Stimulated activated CD8-positive, alpha-beta memory T cell treated with anti-CD3 and anti-CD28 coated beads, Interleukin-15, amount 100 ng/mL, for 4 hours (primary cell): Measurements from ENCODE around the gene AGBL2.
"Not testable (repeated sequence)": the region's sequence is repeated elsewhere in the genome, so short reads cannot be mapped to it uniquely, and the experiment has no call there.

ENCODE experiments used
- DNase-seq, 2 donors: peaks; one replicate each; pipeline ENCODE4 v3.0.0-alpha.2; 2020; ENCODE audit warnings: low read depth in 2 of 2

Gene AGBL2

DNA sequence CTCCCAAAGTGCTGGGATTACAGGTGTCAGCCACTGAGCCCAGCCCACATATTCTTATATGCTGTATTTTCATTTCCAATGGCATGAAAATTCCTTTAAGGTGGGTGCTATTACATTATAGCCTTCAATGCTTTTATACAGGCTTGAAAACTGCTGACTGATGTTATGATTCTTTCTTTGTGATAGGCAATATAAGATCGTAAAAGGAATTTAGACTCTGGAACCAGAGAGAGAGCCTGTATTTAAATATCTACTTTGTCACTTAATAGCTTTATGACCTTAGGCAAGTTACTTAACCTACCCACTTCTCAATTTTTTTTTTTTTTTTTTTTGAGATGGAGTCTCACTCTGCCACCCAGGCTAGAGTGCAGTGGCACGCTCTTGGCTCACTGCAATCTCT is 26.2 kb downstream of the AGBL2 start:
- DNase-seq = no peak

DNA sequence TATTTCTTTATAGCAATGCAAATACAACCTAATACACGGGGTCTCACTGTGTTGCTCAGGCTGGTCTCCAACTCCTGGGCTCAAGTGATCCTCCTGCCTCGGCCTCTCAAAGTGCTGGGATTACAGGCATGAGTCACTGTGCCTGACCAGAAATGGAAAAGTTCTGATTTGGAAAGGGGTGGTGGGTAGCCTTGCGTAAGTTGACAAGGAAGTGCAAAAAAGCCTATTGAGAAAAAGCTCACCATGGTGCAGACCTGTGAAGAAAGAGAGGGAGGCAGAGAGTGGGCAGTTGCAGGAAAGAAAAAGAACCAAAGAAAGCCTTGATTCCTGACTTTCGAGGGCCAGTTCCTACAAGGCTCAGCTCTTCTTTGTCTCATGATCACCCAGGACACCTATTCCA is 27.1 kb downstream of the AGBL2 start:
- DNase-seq = no peak

DNA sequence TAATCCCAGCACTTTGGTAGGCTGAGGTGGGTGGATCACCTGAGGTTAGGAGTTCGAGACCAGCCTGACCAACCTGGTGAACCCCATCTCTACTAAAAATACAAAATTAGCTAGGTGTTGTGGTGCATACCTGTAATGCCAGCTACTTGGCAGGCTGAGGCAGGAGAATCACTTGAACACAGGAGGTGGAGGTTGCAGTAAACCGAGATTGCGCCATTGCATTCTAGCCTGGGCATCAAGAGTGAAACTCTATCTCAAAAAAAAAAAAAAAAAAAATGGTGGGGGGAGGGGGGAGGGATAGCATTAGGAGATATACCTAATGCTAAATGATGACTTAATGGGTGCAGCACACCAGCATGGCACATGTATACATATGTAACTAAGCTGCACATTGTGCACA is 28.5 kb downstream of the AGBL2 start:
- DNase-seq = not testable (repeated sequence)

DNA sequence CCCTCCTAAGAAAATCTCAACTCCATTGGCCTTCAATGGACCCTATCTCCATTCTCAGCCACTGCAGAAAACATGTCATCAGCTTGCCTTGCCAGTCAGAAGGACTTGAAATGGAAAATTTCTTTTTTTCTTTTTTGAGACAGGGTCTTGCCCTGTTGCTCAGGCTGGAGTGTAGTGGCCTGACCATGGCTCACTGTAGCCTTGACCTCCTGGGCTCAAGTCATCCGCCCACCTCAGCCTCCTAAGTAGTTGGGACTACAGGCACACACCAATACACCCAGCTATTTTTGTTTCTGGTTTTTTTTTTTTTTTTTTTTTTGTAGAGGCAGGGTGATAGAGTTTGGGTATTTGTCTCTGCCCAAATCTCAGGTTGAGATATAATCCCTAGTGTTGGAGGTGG is 29.0 kb downstream of the AGBL2 start:
- no peak for DNase-seq

DNA sequence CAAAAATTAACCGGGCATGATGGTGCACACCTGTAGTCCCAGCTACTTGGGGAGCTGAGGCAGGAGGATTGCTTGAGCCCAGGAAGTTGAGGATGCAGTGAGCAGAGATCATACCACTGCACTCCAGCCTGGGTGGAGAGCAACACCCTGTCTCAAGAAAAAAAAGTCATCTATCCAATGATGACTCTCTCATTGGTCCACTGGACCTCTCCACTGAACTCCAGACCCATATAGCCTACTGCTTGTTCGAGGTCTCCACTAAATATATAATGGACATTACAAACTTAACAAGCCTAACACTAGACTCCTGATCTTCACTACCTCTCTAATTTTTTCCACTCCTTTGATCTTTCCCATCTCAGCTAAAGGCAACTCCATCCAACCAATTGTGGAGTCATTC is 39.3 kb downstream of the AGBL2 start:
- no peak for DNase-seq

DNA sequence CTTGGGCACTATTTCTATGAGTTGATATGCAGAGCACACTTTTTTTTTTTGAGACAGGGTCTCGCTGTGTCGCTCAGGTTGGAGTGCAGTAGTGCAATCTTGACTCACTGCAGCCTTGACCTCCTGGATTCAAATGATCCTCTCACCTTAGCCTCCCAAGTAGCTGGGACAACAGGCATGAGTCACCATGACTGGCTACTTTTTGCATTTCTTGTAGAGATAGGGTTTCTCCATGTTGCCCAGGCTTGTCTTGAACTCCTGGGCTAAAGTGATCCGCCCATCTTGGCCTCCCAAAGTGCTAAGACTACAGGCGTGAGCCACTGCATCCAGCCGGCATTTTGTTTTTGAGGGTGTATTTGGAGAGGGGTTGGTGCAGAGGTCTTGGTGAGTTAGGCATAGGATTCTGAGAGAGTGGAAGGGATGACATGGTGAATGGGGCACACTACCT is 42.9 kb downstream of the AGBL2 start:
- no peak for DNase-seq

DNA sequence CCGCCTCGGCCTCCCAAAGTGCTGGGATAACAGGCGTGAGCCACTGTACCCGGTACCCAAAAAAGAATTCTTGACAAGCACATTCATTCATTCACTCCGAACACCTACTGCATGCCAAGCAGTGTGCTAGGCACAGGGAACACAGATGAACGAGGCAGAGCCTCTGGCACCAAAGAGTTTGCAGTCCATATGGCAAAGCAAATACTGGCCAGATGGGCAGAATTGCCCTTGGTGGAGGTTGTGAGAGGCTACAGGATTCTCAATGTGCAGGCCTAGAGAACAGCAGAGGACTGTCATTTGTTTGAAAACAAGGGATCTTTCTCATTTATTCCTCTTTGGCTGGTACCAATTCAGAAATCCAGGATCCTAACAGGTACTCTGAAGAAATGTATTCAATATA is 45.3 kb downstream of the AGBL2 start:
- DNase-seq = no peak

DNA sequence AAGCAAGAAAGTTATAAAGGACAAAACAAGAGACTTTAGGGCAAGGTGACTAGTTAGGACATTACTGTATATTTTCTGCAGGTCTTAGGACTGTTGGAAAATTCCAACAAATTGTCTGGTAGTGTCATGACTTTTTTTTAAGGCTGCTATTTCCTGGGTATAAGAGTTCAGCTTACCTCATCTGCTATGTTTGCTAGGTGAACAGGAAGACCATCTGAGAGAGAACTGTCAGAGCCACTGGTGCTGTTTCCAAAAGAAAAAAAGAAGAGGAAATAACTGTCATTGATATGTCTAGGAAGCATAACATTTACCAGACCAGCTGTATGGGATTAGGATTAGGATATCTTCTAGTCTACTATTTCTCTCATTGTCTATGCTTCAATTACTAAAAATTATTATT is 46.5 kb downstream of the AGBL2 start:
- DNase-seq = no peak

DNA sequence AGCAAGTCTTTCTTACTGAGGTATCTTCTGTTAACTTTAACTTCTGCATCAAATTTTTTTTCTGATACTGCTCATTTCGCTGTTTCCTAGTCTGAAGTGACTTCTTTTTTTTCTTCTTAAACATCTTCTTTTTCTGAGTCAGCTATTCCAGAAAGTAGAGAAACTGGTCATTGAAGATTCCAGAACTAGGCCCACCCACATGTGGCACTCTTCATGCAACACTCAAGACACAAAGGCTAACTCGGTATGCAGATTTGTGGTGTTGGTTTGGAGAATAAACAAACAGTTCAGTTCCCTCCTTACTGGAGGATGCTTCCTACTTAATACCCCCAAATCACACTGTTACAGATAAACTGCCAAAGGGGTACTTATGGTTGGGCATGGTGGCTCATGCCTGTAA is 47.6 kb downstream of the AGBL2 start:
- DNase-seq = no peak

DNA sequence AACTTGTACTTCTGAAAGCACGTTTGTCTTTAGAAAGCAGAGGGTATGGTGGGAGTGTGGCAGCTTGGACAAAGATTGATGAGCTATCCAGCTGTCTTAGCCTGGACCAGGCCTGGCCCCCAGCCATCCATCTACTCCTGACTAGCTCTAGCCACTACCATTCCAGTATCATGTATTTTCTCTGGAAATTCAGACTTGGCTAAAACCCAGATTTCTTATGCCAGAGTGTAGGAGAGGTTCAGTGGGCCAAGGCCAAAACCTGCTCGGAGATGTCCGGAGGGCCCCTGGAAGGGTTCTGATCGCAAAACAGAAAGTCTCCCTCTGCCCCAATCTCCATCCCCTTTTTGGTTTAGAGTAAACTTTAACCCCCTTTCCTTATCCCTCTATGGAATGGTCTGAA is 48.0 kb downstream of the AGBL2 start:
- DNase-seq = no peak

DNA sequence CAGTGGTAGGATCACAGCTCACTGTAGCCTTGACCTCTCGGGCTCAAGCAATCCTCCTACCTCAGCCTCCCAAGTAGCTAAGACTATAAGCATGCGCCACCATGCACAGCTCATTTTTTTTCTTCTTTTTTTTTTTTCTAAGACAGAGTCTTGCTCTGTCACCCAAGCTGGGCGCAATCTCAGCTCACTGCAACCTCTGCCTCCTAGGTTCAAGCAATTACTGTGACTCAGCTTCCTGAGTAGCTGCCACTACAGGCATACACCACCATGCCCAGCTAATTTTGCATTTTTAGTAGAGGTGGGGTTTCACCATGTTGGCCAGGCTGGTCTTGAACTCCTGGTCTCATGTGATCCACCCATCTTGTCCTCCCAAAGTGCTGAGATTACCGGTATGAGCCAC is 50.2 kb downstream of the AGBL2 start:
- DNase-seq = not testable (repeated sequence)

DNA sequence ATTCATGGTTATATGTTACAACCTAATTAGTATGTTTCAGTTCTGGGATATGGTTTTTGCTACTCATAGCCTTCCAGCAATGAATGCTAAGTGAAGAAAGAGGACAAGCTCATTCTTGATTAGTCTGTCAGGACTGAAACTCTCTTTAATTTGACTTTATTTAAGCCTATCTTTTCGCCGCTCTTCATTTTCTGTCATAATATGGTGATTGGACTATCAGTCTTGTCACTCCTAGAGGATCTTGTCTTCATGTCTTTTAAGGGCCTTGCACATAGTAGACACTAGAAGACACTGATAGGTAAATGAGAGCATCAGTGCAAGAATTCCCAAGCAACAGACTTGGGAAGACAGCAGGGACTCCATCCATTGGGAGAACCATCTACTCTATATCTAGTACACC is 53.9 kb downstream of the AGBL2 start:
- no peak for DNase-seq

DNA sequence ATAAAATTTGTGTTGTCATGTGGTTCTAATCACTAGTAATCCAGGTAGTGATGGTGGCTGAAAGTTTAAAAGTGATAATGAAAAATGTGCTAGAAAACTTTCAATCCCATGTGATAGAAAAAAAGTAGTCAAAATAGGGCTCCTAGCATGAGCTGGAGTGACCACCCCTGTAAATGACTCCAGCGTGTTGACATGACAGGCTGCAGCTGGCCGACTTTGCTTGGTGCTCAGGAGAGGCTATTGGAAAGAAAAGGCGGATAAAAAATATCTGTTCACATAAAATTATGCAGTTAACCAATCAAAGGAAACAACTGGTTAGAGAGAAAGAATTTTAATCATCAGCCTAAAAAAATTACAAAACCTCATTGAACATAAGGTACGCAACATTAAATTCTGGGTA is 55.9 kb downstream of the AGBL2 start:
- DNase-seq = no peak

DNA sequence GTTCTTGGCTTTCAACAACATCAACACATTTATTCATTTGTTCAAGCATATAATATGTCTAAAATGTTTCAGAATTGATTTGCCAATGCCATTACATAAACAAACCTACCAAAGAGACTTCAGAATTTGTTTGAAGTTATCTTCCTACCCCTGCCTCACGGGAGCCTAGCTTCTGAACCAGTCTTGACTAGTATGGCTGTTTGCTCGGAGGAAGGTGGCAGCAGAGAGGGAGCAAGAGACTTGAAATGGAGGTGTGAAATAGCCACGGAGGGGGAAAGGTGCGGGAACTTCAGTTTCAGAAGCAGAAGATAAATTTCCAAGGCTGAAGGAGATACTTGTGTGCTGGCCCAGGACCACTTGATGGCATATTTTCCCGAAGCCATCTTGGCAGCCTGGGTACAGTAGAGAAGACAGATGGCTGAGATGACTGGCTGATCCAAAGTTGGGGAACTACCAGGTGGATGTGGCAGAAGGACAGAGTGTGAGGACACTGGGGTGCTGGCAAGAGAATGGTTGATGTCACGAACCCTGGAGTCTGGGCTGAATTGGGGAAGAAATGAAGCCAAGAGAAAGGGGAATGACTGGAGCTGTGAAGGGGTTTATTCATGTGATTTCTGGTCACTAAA is 58.8 kb downstream of the AGBL2 start:
- no peak for DNase-seq

DNA sequence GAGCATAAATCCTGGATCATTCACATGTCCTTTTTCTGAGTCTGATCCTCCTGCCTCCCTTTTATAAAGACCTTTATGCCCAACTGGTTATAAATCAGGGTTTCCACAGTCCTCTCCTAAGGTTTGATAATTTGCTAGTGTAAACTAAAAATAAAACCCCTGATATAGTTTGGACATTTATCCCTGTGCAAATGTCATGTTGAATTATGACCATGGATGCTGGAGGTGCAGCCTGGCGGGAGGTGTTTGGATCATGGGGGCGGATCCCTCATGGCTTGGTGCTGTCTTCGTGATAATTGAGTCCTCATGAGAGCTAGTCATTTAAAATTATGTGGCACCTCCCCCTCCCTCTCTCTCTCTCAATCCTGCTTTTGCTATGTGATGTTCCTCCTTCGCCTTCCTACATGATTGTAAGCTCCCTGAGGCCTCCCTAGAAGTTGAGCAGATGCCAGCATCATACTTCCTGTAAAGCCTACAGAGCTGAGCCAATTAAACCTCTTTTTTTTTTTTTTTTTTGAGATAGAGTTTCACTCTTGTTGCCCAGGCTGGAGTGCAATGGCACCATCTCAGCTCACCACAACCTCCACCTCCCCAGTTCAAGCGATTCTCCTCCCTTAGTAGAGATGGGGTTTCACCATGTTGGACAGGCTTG is 63.2 kb downstream of the AGBL2 start:
- DNase-seq = no peak

DNA sequence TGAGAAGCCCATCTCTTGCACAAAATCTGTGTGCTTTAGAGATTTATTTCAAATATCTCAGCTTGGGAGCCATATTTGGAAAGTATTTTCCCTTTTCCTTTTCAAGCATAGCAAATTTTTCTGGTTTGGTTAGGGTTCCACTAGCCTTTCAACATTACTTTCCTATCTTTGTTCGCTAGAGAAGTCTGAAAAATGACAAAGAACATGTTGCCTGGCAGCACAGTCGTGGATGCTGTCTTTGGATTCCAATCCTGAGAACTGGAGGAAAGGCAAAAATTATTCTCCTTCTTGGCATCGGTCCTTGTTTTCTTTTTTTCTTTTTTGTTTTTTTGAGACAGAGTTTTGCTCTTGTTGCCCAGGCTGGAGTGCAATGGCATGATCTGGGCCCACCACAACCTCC is 65.9 kb downstream of the AGBL2 start:
- no peak for DNase-seq

DNA sequence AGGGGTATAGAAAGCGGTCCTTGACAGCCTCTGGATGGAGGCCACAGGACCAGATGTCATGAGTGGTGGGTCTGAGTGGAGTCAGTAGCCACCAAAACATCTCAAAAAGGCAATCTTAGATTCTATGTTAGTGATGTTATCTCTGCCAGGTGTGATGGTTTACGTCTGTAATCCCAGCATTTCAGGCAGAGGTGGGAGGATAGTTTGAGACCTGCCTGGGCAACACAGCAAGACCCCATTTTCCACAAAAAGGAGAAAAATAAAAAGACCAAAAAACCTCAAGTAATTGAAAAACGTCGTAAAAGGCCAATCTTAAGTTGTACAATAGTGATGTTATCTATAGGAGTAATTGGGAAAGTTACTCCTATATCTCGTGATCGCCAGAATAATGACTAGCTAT is 69.2 kb downstream of the AGBL2 start:
- DNase-seq = no peak

DNA sequence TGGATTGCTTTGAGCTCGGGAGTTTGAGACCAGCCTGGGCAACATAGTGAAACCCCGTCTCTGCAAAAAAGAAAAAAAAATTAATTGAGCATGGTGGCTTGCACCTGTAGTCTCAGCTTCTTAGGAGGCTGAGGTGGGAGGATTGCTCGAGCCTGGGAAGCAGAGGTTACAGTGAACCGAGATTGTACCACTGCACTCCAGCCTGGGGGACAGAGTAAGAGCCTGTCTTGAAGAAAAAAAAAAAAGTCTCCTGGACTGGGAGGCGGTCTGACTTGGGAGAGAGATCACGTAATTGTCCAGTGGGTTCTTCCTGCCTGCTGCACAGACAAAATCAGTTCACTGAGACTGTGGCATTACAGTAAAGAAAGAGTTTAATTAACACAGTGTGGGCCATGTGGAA is 69.7 kb downstream of the AGBL2 start:
- DNase-seq = no peak

DNA sequence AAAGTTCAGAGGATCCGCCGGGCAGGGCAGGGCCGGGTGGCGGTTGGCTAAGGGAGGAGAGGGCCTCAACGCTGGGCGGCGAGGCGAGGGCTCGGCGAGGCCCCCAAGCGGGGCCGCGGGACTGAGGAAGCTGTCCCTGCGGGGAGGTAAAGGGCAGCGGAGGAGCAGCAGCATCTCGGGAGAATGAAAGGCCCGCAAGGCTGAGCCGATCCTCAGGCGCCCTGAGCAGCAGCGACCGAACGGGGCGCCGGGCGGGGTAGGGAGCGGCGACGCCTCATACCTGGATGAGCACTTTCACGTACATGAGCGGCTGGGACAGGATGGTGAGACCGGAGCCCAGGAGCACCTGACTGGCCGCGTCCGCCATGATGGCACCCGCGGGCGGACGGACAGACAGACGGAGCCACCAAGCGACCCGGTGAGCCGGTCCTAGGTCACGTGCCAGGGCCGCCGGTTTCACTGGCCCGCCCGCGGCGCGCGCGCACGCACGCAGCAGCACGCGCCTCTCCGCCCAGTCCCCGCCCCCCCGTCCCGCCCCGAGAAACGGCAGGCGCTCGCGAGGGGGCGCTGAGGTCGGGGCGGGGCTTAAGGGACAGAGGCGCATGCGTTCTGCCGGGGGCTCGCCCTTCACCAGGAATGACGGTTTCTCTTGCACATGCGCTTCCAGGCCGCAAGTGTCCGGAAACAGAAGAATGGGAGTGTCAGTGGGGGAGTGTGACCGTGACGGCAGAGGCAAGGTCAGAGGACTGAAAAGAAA is 72.9 kb downstream of the AGBL2 start, which contains the start of gene MTCH2:
Gene MTCH2, minus strand, starts transcription at position 461 of the 757 bp plus-strand sequence. Its CDS starts 94 bp downstream, at position 367.
- peak; percentile 90 to 95 for DNase-seq

DNA sequence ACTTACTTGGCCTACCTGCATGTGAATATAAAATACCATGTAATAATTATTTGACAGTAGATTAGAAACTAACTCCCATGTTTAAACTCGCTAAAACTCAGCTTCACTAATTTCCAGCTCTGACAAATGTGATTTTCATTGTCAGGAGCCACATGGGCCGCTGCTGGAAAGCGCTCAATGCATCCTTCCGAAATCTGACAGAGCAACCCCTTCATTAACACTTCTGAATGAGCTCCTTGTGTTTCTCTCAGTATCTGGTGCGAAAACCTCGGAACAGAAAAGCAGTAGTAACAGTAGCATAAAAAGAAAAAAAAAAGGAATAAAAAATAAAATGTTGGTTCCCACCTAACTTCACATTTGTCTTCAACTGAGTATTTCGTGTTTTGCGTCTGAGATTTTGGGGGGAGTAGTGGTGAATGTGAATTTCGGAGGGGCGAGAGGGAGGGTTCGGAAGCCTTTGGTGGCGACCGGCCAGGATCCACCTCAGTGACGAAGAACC is 73.5 kb downstream of the AGBL2 start:
- no peak for DNase-seq

DNA sequence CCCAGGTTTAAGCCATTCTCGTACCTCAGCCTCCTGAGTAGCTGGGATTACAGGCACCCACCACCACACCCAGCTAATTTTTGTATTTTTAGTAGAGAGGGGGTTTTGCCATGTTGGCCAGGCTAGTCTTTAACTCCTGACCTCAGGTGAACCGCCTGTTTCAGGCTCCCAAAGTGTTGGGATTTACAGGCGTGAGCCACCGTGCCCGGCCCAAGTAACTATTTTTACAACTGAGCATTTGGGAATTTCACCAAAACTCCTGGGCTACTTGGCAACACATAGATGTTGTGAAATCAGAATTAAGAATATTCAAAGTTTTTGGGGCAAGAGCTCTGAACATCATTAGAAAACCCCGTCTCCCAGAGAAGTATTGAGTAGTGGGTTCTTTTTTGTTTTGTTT is 74.7 kb downstream of the AGBL2 start:
- not testable (repeated sequence) for DNase-seq

DNA sequence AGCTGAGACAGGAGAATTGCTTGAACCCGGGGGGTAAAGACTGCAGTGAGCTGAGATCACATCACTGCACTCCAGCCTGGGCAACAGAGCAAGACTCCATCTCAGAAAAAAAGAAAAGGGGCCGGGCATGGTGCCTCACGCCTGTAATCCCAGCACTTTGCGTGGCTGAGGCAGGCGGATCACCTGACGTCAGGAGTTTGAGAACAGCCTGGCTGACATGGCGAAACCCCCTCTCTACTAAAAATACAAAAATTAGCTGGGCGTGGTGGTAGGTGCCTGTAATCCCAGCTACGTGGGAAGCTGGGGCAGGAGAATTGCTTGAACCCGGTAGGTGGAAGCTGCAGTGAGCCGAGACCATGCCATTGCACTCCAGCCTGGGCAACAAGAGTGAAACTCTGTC is 78.8 kb downstream of the AGBL2 start:
- not testable (repeated sequence) for DNase-seq

DNA sequence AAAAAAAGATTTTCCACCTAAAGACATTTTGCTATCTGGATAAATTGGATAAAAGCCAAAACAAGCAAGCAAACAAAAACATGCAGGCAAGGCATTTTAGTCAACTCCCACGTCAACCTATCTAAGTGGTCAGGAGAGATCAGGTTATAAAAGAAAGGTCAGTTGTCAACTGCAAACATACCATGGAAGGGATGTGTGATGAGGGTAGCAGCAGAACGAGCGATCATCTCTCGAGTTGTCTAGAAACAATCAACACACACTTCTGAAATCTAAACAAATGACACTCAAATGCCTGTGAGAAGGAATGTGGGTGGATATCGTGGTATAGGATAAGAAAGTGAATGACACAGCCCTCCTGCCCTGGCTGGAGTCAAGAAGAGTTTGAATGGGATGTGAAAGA is 83.7 kb downstream of the AGBL2 start:
- no peak for DNase-seq
